Activated CD4-positive, CD25-positive, alpha-beta regulatory T cell treated with anti-CD3 and anti-CD28 coated beads, Interleukin-2, amount 50 U/mL, for 16 hours (primary cell): ENCODE data around the gene UGT2B15.
"Not testable (repeated sequence)": the region's sequence is repeated elsewhere in the genome, so short reads cannot be mapped to it uniquely, and the experiment has no call there.

Experiments
- DNase-seq: peaks from one replicate; pipeline ENCODE4 v3.0.0-alpha.2; 2020; ENCODE audit warnings: low read depth, low spot score

The UGT2B15 gene

DNA sequence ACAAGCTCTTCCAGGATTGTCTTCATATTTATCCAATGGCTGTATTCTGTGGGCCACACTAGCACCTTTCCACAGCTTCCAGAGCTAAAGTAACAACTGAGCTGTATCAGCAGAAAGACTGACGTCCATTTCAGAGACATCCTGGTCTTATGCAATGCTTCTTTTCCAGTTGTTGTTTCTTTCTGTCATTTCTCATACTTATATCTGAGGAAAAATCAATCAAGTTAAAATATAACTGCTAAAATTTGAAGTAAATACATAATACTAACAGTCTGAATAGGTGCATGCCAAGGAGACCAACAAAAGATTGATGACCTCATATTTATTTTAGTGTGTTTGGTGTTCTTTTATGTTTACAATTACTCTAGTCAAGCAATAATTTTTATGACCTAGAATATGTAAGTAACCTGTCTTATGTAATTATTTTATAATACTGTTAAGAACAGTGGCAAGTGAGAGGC lies at the start of gene UGT2B15:
UGT2B15 (minus strand) TSS at position 174 of the 461 bp plus-strand sequence; CDS start at position 140, 34 bp downstream.
- not testable (repeated sequence) for DNase-seq

DNA sequence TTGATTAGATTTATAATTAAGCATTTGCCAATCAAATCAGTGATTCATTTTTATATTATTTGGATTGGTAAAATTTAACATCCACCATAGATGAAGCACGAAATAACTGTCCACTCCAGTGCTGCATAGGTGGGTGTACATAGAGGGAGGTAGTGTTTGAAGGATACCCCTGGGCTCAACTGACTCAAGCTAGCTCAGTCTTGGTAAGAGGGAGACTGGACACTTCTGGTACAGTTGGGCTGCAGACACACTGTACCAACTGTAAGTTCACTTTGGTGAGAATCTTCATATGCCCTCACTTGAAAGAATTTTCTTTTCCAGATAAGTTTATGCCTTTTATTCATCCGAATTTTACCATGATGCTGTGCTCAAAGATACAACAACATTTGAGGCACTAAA lies 48.6 kb upstream of the UGT2B15 start:
- DNase-seq, result no peak

DNA sequence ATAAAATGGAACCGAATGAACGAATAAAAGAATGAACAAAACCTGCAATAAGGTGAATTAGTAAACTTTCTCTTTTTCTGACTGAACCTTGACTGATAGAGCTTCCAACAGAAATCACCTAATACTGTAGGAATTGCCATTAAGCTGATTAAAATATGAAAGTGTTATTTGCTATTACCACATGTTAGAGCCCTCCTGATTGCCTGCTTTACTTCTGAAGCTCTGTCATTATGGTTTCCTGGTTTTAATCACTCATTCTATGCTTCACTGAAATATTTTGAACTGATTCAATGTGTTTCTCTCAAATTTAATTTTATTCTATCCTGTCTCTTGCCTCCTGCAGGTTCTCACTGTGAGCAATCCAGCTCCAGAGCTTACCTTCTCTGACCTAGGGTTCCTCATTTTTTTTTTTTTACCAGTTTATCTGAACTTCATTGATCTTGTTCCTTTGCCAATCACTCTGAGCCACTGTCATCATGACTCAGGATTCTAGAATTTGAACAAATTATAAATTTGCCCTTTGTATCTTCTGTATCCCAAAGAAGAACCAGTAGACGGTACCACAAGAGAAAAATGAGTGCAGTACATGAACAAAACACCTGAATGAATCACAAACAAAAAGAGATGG lies 48.1 kb upstream of the UGT2B15 start:
- no peak for DNase-seq

DNA sequence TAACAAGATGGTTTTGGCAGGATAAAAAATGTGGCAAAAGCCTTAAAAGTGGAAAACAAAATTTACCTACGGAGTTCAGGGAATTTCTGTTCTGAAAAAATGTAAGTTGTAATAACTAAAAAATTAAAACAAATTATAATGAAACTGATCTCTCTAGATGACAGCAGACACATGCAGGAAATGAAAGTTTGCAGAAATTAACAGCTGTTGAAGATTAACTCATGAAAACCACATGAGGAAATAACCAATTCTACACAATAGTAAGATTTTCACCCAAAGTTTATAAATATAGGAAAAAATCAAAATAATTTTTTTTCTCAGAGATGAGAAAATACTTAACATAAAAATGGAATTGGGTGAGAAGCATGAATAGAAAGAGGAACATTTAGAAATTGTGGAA lies 47.5 kb upstream of the UGT2B15 start:
- no peak for DNase-seq

DNA sequence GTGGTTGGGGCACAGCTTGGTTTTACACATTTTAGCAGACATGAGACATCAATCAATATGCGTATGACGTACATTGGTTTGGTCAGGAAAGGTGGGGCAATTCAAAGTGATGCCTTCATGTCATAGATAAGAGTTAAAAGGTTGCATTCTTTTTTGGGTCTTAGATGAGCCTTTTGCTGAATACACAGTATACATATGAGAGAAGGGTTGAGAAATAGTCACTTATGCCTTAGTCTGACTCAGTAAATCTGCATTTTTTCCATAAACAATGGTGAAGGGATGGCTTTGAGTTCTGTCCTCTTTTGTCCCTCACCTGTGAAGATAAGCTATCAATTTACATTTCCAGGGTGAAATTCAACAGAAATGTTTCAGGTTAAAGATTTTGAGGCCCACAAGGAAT lies 43.9 kb upstream of the UGT2B15 start:
- DNase-seq, result no peak

DNA sequence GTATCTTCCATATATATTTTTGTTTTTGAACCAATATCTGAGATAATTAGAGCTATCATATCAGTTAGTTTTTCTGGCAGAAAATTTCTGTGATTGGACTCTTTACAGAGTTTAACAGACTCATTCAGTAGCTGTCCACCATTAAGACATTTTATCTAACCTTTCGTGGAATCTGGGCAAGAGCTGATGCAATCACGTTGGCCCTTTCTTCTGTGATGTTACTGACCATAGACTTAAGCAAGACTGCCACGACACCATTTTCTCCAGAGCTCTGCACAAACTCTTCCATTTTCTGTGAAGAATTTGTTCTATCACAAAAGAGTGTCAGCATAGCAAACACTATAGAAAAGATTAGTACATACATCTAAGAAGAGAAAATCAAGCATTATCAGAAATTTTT lies 41.8 kb upstream of the UGT2B15 start:
- DNase-seq, result no peak

DNA sequence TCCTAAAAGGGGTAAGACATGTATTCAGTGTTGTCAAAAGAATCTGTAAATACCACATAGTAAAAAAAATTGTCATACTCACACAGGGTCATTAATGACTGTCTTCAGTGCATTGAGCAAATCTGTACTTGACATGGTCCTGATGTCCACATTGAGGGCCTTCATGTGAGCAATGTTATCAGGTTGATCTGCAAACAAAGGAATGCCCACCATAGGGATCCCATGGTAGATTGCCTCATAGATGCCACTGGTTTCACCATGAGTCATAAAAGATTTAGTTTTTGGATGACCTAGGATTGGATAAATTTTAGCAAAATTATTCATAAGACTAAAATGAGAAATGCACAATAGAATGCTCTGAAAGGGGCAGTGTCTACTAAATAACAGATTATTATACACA lies 38.1 kb upstream of the UGT2B15 start:
- DNase-seq, result no peak

DNA sequence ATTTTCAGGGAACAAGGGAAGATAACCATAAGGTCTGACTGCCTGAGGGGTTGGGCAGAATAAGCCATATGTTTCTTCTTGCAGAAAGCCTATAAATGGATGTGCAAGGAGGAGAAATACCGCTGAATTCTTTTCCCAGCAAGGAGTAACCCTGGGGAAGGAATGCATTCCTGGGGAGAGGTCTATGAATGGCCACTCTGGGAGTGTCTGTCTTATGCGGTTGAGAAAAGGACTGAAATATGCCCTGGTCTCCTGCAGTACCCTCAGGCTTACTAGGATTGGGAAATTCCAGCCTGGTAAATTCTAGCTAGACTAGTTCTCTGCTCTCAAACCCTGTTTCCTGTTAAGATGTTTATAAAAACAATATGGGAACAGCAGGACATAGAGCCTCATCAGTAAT lies 32.7 kb upstream of the UGT2B15 start:
- not testable (repeated sequence) for DNase-seq

GRCh38 chr4:68700152-68700551 lies 29.7 kb upstream of the UGT2B15 start:
- DNase-seq, result no peak

- no peak for DNase-seq
These were observed 23.0 kb upstream of the UGT2B15 start for GRCh38 chr4:68693325-68694075.

DNA sequence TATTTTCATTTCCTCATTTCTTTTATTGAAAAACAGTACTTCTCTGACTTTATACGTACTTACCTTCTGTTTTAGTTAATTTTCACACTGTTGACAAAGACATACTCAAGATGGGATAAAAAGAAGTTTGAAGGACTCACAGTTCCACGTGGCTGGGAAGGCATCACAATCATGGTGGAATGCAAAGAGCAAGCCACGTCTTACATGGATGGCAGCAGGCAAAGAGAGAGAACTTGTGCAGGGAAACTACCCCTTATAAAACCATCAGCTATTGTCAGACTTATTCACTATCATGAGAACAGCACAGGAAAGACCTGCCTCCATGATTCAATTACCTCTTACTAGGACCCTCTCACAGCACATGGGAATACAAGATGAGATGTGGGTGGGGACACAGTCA lies 20.7 kb upstream of the UGT2B15 start:
- no peak for DNase-seq

DNA sequence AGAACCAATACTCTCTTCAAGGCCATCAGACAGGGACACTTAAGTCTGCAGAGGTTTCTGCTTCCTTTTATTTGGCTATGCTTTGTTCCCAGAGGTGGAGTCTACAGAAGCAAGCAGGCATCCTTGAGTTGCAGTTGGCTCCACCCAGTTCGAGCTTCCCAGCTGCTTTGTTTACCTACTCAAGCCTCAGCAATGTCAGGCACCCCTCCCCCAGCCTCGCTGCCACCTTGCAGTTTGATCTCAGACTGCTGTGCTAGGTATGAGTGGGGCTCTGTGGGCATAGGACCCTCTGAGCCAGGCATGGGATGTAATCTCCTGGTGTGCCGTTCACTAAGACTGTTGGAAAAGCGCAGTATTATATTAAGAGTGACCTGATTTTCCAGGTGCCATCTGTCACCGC lies 12.6 kb upstream of the UGT2B15 start:
- no peak for DNase-seq

GRCh38 chr4:68681298-68681697 lies 10.8 kb upstream of the UGT2B15 start:
- not testable (repeated sequence) for DNase-seq

DNA sequence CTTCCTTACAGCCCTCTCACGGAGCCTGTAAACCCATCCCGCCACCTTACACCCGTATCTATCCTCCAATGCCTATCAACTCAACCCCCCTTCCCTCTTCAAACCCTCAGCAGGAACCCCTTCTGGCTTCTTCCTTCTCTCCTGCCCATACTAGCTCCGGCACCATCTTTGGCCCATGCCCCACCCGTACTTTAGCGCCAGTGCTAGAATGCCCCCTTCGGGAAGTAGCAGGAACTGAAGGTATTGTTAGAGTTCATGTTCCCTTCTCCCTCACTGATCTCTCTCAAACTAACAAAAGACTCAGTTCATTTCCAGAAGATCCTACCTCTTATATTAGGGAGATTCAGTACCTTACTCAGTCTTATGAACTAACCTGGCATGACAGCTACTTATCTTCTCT lies 2.7 kb upstream of the UGT2B15 start:
- no peak for DNase-seq

- not testable (repeated sequence) for DNase-seq
These were observed 765 bp upstream of the UGT2B15 start for GRCh38 chr4:68671217-68671616.

- not testable (repeated sequence) for DNase-seq
These were observed 1.8 kb downstream of the UGT2B15 start for GRCh38 chr4:68668537-68669163.

GRCh38 chr4:68667551-68667950 lies 2.9 kb downstream of the UGT2B15 start:
- DNase-seq, result not testable (repeated sequence)

DNA sequence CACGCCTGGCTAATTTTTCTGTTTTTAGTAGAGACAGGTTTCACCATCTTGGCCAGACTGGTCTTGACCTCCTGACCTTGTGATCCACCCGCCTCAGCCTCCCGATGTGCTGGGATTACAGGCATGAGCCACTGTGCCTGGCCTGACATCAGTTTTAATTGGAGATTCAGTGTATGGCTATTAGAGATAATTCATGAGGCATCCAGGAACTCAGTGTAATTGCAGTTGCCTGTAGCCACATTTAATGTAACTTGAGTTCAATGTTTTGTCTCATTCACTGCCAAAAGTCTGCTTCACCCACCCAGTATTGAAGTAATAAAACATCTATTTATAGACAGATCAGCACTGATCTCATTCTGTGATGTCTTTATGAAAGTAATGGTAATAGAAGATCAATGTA lies 5.7 kb downstream of the UGT2B15 start:
- not testable (repeated sequence) for DNase-seq

- not testable (repeated sequence) for DNase-seq
These were observed 7.4 kb downstream of the UGT2B15 start for GRCh38 chr4:68662836-68663574.

- no peak for DNase-seq
These were observed 11.8 kb downstream of the UGT2B15 start for GRCh38 chr4:68658672-68659071.

- DNase-seq, result not testable (repeated sequence)
These were observed 13.3 kb downstream of the UGT2B15 start for GRCh38 chr4:68657022-68657594.
